ENCODE data around the gene CST9.

DNA sequence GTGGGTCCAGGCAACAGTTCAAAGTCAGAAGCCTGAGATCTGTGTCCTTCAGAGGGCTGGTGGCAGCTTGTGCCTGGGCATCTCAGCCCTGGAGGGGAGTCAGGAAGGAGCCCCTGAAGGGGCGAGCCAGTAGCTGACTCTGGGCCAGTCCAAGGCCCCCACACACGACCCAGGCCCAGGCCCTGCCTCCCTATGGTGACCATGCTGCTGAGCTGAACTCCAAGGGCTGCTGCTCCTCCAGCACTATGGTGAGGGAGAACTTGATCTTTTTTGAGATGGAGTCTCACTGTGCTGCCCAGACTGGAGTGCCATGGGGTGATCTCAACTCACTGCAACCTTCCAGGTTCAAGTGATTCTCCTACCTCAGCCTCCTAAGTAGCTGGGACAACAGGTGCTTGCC, 47.2 kb upstream of the CST9 start:
- TF ChIP-seq EP300 (IDR thresholded peaks at IDR 0.05) (no peak), POLR2A (IDR thresholded peaks at IDR 0.05) (no peak)
